GM21723 (cell line): Measurements from ENCODE around the gene ALDH1L2.
"Not testable (repeated sequence)": the region's sequence is repeated elsewhere in the genome, so short reads cannot be mapped to it uniquely, and the experiment has no call there.

Experiments
- ATAC-seq: cut with Tn5 transposase; IDR thresholded peaks from one replicate; pipeline ENCODE4 v1.9.1; 2021; ENCODE audit warnings: mild to moderate bottlenecking, moderate library complexity; ENCODE audit not compliant: unreplicated experiment

ALDH1L2 gene

GRCh38 chr12:104986022-104986941, 98.0 kb downstream of the ALDH1L2 start, which contains the start of gene NOPCHAP1:
NOPCHAP1 (plus strand) TSS chr12:104986316; CDS start chr12:104986353, 37 bp downstream.
- peak; percentile 97 for ATAC-seq

GRCh38 chr12:104985206-104985605, 99.1 kb downstream of the ALDH1L2 start:
- no peak for ATAC-seq

GRCh38 chr12:104977688-104978087, 106.6 kb downstream of the ALDH1L2 start:
- not testable (repeated sequence) for ATAC-seq

GRCh38 chr12:104976703-104977102, 107.6 kb downstream of the ALDH1L2 start:
- no peak for ATAC-seq

GRCh38 chr12:104975587-104976343, 108.5 kb downstream of the ALDH1L2 start:
- no peak for ATAC-seq

- ATAC-seq: peak; percentile 98
Observed at GRCh38 chr12:104974626-104975290, 109.5 kb downstream of the ALDH1L2 start.

GRCh38 chr12:104973250-104973649, 111.0 kb downstream of the ALDH1L2 start:
- no peak for ATAC-seq

GRCh38 chr12:104971306-104971705, 113.0 kb downstream of the ALDH1L2 start:
- ATAC-seq: no peak
